Effector memory CD4-positive, alpha-beta T cell (primary cell): ENCODE results near the gene MGAT2.
"Not testable (repeated sequence)": the region's sequence is repeated elsewhere in the genome, so short reads cannot be mapped to it uniquely, and the experiment has no call there.

Experiments used
- DNase-seq, 3 donors: peaks; one replicate each; pipeline ENCODE4 v3.0.0-alpha.2; 2020
- H3K27ac ChIP-seq: 2 replicates; pipeline ENCODE4 v1.7.0; 2013; ENCODE audit warnings: mild to moderate bottlenecking, low read length, moderate library complexity; ENCODE audit not compliant: insufficient read depth, poor library complexity, severe bottlenecking
- H3K27me3 ChIP-seq: replicated peaks from 2 replicates; pipeline ENCODE4 v1.7.0; 2013; ENCODE audit warnings: mild to moderate bottlenecking, low read length; ENCODE audit not compliant: insufficient read depth, control insufficient read depth, poor library complexity, severe bottlenecking
- H3K36me3 ChIP-seq: 2 replicates; pipeline ENCODE4 v1.7.0; 2013; ENCODE audit warnings: mild to moderate bottlenecking, low read length, moderate library complexity; ENCODE audit not compliant: control insufficient read depth, insufficient read depth
- H3K4me1 ChIP-seq: 2 replicates; pipeline ENCODE4 v1.7.0; 2013; ENCODE audit warnings: low read length, mild to moderate bottlenecking; ENCODE audit not compliant: control insufficient read depth, insufficient read depth, poor library complexity, severe bottlenecking
- H3K4me3 ChIP-seq: 2 replicates; pipeline ENCODE4 v1.7.0; 2013; ENCODE audit warnings: low read length, low read depth, mild to moderate bottlenecking; ENCODE audit not compliant: insufficient read depth, poor library complexity, severe bottlenecking
- H3K9me3 ChIP-seq: 2 replicates; pipeline ENCODE4 v1.7.0; 2013; ENCODE audit warnings: mild to moderate bottlenecking, low read length, moderate library complexity; ENCODE audit not compliant: control insufficient read depth
- total RNA-seq, 3 donors: gene quantifications; one replicate each; lab custom pipeline; 2026; lab: John Stamatoyannopoulos, UW

The MGAT2 gene
- total RNA-seq: 106 to 120 (median 114) reads per million in 3 donors

- H3K27me3 ChIP-seq: no peaks in the 10 kb centered on the region
- H3K4me1 ChIP-seq: peaks cover 24% of the 10 kb centered on the region
- peak within 1 kb of the TSS; percentile 92 for H3K4me3 ChIP-seq
- peak; percentile 90 to 92 (median 91) for DNase-seq
- peak within 1 kb of the TSS; percentile 100 for H3K27ac ChIP-seq
- H3K9me3 ChIP-seq: no peaks in the 10 kb centered on the region
- peaks cover 9% of the 10 kb centered on the region for H3K36me3 ChIP-seq
Observed at GRCh38 chr14:49620182-49621113, at the start of gene MGAT2, which contains the start of gene RPL36AL. Gene MGAT2, plus strand, starts transcription at chr14:49620799. Its CDS starts 470 bp downstream, at chr14:49621269. Gene RPL36AL, minus strand, starts transcription at chr14:49620626. Its CDS starts 1,522 bp downstream, at chr14:49619104.

- no peak overlapping the region for H3K4me3 ChIP-seq
- H3K27ac ChIP-seq: no peak overlapping the region
- H3K27me3 ChIP-seq: no peaks in the 10 kb centered on the region
- no peaks in the 10 kb centered on the region for H3K4me1 ChIP-seq
- DNase-seq: no peak
- H3K9me3 ChIP-seq: no peaks in the 10 kb centered on the region
- H3K36me3 ChIP-seq: peaks cover 10% of the 10 kb centered on the region
Observed at GRCh38 chr14:49574038-49574437, 46.6 kb upstream of the MGAT2 start.

- no peak overlapping the region for H3K4me3 ChIP-seq
- H3K36me3 ChIP-seq: peaks cover 18% of the 10 kb centered on the region
- no peak for DNase-seq
- H3K27ac ChIP-seq: no peak overlapping the region
- no peaks in the 10 kb centered on the region for H3K9me3 ChIP-seq
- H3K27me3 ChIP-seq: no peaks in the 10 kb centered on the region
- peaks cover 7% of the 10 kb centered on the region for H3K4me1 ChIP-seq
Observed at GRCh38 chr14:49578141-49578540, 42.5 kb upstream of the MGAT2 start.

- DNase-seq: no peak
- Histone ChIP-seq H3K4me3 (no peak overlapping the region), H3K9me3 (no peaks in the 10 kb centered on the region), H3K4me1 (peaks cover 19% of the 10 kb centered on the region), H3K27ac (no peak overlapping the region), H3K27me3 (no peaks in the 10 kb centered on the region), H3K36me3 (peaks cover 32% of the 10 kb centered on the region)
Observed at GRCh38 chr14:49579841-49580240, 40.8 kb upstream of the MGAT2 start.

- peaks cover 29% of the 10 kb centered on the region for H3K36me3 ChIP-seq
Observed at GRCh38 chr14:49581209-49582112, 39.1 kb upstream of the MGAT2 start.

GRCh38 chr14:49582113-49582977, 38.3 kb upstream of the MGAT2 start:
- H3K4me3 ChIP-seq: no peak overlapping the region
- H3K27me3 ChIP-seq: no peaks in the 10 kb centered on the region
- peaks cover 19% of the 10 kb centered on the region for H3K4me1 ChIP-seq
- H3K36me3 ChIP-seq: peaks cover 26% of the 10 kb centered on the region
- H3K27ac ChIP-seq: no peak overlapping the region
- DNase-seq: no peak
- H3K9me3 ChIP-seq: no peaks in the 10 kb centered on the region

More at GRCh38 chr14:49581209-49582112, 39.1 kb upstream of the MGAT2 start:
- H3K4me1 ChIP-seq: peaks cover 19% of the 10 kb centered on the region
- no peaks in the 10 kb centered on the region for H3K9me3 ChIP-seq
- H3K4me3 ChIP-seq: no peak overlapping the region
- DNase-seq: no peak
- no peak overlapping the region for H3K27ac ChIP-seq
- no peaks in the 10 kb centered on the region for H3K27me3 ChIP-seq

- Histone ChIP-seq H3K4me1 (peaks cover 19% of the 10 kb centered on the region), H3K36me3 (peaks cover 26% of the 10 kb centered on the region), H3K4me3 (peak overlapping the region; percentile 95), H3K27ac (no peak overlapping the region), H3K27me3 (no peaks in the 10 kb centered on the region), H3K9me3 (no peaks in the 10 kb centered on the region)
- no peak for DNase-seq
Observed at GRCh38 chr14:49583629-49584028, 37.0 kb upstream of the MGAT2 start.

GRCh38 chr14:49584058-49584457, 36.5 kb upstream of the MGAT2 start:
- peak overlapping the region; percentile 95 for H3K4me3 ChIP-seq
- peaks cover 26% of the 10 kb centered on the region for H3K36me3 ChIP-seq
- H3K4me1 ChIP-seq: peaks cover 19% of the 10 kb centered on the region
- H3K27me3 ChIP-seq: no peaks in the 10 kb centered on the region
- no peak for DNase-seq
- H3K27ac ChIP-seq: peak overlapping the region; percentile 96
- H3K9me3 ChIP-seq: no peaks in the 10 kb centered on the region

- Histone ChIP-seq H3K4me1 (peaks cover 19% of the 10 kb centered on the region), H3K36me3 (peaks cover 26% of the 10 kb centered on the region), H3K27ac (peak overlapping the region; percentile 96), H3K4me3 (peak overlapping the region; percentile 95)
- not testable (repeated sequence) for H3K9me3 ChIP-seq, H3K27me3 ChIP-seq, DNase-seq
Observed at GRCh38 chr14:49584981-49585640, 35.5 kb upstream of the MGAT2 start.
